OCI-LY7 (cell line): ENCODE measurements around the gene CTAGE8.
"Not testable (repeated sequence)": the region's sequence is repeated elsewhere in the genome, so short reads cannot be mapped to it uniquely, and the experiment has no call there.

Experiments
- CTCF ChIP-seq: fragments of 200-600 bp; sonication (generic); conservative IDR thresholded peaks from 2 replicates; pipeline ENCODE4 v1.5.1; 2014; ENCODE audit warnings: mild to moderate bottlenecking, antibody characterized with exemption, low read length, moderate library complexity, mixed read lengths
- EZH2phosphoT487 ChIP-seq: fragments of 200-600 bp; sonication (generic); IDR thresholded peaks from 2 replicates; pipeline ENCODE4 v1.6.1; 2018; ENCODE audit warnings: low read depth, borderline replicate concordance, mild to moderate bottlenecking, mixed run types, antibody characterized with exemption, low read length, moderate library complexity, mixed read lengths

- TF ChIP-seq CTCF, EZH2phosphoT487: not testable (repeated sequence)
These were observed at the start of gene CTAGE8 for GRCh38 chr7:144269188-144269587.
